GM18870 (cell line): Measurements from ENCODE around the gene FMN2.

ENCODE experiments used
- ATAC-seq: cut with Tn5 transposase; IDR thresholded peaks from one replicate; pipeline ENCODE4 v1.9.1; 2021; ENCODE audit warnings: moderate library complexity; ENCODE audit not compliant: unreplicated experiment

The FMN2 gene

GRCh38 chr1:240091614-240092300 lies at the start of gene FMN2:
Gene FMN2, plus strand, starts transcription at chr1:240091883. Its CDS starts 227 bp downstream, at chr1:240092110.
- no peak for ATAC-seq

DNA sequence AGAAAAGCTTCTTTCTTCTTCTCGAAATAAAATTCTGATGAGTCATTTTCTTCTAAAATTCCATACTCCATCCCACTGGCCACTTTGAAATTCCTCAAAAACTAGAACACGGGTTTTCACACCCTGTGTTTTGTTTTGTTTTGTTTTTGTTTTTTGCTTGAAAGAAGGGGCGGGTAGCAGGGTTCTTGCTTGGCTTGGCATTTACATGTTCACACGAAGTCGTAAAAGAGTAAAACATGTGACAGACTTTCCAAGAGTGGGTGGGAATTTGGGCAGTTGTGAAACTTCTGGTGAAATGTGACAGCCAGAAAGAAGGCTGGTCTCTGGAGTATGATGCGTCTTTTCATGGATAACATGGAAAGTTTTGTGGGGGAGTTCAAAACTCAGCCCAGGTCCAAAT lies 47.1 kb upstream of the FMN2 start:
- ATAC-seq: no peak

- no peak for ATAC-seq
Observed at GRCh38 chr1:240046000-240046399, 45.7 kb upstream of the FMN2 start.

DNA sequence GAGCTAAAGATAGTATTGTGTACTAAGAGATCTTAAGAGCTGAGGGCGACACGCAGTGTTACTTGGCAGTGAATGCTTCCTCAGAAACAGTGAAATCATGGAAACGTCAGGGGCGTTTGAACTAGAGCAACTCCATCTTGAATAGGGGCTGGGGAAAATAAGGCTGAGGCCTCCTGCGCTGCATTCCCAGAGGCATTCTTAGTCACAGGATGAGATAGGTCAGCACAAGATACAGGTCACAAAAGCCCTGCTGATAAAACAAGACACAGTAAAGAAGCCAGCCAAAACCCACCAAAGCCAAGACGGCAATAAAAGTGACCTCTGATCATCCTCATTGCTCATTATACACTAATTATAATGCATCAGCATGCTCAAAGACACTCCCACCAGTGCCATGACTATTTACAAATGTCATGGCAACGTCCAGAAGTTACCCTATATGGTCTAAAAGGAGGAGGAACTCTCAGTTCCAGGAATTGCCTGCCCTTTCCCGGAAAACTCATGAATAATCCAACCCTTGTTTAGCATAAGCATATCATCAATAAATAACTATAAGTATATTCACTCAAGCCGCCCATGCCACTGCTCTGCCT lies 37.5 kb upstream of the FMN2 start:
- no peak for ATAC-seq

GRCh38 chr1:240055936-240056335 lies 35.7 kb upstream of the FMN2 start:
- no peak for ATAC-seq

- no peak for ATAC-seq
Observed at GRCh38 chr1:240056350-240056749, 35.3 kb upstream of the FMN2 start.

- no peak for ATAC-seq
Observed at GRCh38 chr1:240058049-240058448, 33.6 kb upstream of the FMN2 start.

- no peak for ATAC-seq
Observed at GRCh38 chr1:240068961-240069360, 22.7 kb upstream of the FMN2 start.

DNA sequence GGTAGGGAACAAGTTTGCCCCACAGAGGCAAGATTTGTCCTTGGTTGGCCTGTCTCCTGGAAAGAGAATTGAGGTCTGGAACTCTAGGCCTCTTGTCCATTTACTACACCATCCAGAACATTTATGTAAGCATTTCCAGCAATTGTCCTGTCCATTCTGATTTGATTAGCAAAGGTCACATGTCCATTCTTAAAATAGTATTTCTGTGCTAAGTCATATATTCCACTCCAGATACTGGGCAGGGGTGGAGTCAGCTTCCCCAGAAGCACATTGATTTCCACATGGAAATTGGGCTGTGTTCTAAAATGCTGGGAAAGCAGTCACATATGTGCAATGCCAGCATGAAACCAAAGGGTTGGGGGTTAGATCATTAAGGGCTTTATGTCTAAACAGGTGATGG lies 21.5 kb upstream of the FMN2 start:
- ATAC-seq: no peak

GRCh38 chr1:240073097-240073496 lies 18.6 kb upstream of the FMN2 start:
- no peak for ATAC-seq

DNA sequence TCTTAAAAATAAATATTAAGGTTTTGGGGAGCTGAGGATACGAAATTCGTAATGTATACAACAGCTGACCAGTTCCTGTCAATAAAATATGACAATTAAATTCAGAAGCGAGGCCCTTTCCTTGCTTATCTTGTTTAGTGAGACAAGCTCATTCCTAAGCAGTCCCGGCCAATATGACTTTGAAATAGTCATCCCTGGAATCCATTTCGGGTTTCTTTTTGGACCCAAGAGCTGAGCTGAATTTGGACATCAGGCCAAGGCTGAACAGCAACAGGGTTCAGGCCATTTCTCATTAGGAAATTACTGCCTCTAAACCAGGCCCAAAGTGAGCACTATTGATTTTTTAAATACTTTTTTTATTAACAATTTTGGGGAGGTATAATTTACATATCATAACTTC lies 17.3 kb upstream of the FMN2 start:
- no peak for ATAC-seq

- ATAC-seq: no peak
Observed at GRCh38 chr1:240074908-240075307, 16.8 kb upstream of the FMN2 start.

DNA sequence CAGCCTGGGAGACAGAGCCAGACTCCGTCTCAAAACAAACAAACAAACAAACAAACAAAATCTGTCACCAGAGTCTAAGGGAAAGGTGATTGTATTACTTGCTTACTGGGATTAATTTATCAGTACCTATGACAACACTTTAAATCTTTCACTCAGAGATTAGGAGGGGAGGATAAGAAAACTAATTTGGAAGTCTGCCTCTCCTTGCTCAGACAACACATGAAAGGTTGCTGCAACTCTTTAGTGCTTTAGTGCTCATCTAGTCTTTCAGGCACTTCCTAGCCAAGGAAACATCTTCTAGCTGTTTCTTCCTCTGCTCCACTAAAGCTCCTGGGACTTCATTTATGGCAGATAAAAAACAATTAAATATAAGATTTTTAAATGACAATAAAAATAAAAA lies 7.3 kb upstream of the FMN2 start:
- no peak for ATAC-seq

GRCh38 chr1:240084749-240085148 lies 6.9 kb upstream of the FMN2 start:
- ATAC-seq: no peak

GRCh38 chr1:240086726-240087125 lies 5.0 kb upstream of the FMN2 start:
- ATAC-seq: no peak

DNA sequence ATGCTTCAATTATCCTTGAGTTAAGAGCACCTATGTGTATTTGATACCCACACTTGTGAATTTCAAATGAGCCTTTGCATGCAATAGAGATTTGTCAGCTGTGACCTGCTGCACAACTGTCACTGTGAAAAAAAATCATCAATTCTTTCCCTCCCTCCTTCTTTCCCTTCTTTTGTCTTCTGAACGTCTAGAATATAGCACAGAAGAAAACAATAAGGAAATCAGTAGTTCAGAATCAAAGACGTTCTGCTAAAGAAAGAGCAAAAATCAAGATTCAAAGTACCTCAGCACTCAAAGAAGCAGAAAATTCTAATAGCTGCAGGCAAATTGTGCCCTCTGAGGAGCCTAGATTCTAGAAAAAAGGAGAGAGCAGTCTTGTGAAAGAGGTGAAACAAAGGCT lies 1.7 kb upstream of the FMN2 start:
- ATAC-seq: no peak

DNA sequence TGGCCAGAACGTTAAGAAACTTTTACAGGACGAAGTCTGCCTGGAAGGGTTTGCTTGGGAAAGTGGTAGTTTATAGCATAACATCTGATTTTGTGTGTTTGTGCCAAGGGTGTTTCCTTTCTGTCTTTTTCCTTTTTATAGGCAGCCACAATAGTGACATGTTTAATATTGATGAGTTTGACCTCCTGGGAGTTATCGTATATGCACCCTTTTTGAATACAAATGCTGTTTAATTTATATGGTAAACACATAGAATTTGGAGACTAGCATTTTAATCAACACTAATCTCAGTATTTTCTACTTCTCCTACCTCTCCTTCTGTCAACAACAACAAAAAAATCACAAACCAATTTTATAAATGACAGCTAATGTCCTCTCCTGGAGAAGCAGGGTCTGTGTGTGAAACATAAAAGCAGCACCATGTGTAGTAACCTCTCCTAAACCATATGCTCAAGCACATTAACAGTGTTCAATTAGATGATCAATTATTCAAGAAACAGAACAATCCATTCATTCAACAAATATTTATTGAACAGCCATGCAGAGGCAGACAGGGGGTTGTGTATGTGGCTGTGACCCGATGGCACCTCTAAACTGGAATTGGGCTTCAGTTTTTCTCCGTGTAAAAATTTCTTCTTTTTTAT lies 604 bp upstream of the FMN2 start:
- ATAC-seq: no peak

GRCh38 chr1:240092301-240093119 lies 827 bp downstream of the FMN2 start:
- ATAC-seq: no peak

DNA sequence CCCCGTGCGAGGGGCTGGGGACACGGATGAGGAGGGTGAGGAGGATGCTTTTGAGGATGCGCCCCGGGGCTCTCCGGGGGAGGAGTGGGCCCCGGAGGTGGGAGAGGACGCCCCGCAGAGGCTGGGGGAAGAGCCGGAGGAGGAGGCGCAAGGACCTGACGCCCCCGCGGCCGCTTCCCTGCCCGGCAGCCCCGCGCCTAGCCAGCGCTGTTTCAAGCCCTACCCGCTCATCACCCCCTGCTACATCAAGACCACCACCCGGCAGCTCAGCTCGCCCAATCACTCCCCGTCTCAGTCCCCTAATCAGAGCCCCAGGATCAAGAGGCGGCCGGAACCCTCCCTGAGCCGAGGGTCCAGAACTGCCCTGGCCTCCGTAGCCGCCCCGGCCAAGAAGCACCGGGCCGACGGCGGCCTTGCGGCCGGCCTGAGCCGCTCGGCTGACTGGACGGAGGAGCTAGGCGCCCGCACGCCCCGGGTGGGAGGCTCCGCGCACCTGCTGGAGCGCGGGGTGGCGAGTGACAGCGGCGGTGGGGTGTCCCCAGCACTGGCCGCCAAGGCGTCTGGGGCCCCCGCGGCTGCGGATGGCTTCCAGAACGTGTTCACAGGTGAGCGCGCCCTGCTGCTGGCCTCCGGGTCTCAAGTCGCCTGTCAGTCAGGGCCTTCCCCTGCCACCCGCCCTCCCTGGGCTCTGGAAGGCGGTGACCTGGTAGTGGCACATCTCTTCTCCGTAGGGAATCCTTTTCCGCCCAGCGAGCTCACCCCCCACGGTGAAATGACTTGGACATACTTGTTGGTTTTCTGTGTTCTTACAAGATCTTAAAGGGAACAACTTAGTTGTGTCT lies 1.7 kb downstream of the FMN2 start:
- no peak for ATAC-seq

DNA sequence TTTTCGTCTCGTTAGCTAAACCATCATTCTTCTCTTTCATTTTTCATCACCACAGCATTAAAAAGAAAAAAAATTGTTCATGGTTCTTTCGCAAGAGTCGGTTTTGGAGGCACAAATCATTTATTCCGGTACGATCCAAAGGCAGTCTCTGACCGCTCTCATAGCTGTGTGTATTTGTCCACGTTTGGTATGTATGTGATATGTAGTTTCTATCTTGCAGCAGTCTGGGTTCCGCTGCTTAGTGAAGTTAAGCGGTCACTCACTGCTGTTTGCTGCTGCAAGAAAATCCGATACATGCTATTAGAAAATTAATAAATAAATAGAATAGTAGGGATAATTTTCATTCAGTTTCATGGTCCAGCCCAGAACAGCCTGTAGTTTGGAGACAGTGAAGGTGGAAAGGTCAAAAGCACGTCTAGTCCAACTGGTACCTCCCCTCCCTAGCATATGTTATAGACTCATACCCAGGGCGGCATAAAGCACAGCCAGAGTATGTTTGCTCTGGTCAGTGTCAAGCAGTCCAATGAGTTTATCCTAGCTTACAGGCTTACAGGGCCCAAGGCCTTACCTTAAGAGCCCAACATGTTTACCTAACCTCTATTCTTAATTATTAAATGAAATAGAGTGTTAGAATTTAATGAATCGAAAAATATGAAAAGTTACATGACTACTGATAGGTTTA lies 2.5 kb downstream of the FMN2 start:
- ATAC-seq: no peak
